ENCODE data around the gene PCIF1.

DNA sequence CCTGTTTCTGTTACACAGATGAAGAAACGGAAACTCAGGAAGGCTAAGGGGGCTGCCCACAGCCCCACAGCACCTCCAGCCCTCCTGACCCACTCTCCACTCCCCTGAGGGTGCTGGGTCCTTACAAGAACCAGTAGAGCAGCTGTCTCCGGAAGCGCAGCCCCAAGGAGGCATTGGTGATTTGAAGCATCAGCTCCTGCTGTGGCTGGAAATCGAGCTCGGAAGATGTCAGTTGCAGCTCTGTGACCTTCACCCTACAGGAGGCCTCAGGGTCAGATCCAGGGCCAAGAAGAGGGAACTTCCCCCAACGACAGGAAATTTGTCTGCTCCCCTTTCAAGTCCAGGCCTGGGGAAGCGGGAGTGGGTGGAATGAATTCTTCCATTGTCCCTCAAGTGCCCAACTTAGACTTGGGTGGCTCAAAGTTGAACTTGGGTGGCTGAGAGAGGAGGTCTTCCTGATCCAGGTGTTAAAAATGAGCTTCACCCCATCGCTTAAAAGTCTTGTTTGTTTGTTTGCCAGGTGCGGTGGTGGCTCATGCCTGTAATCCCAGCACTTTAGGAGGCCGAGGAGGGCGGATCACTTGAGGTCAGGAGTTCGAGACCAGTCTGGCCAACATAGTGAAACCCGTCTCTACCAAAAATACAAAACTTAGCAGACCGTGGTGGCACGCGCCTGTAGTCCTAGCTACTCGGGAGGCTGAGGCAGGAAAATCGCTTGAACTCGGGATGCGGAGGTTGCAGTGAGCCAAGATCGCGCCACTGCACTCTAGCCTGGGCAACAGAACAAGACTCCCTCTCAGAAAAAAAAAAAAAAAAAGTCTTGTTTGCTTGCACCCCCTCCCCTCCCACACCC, 24.4 kb upstream of the PCIF1 start:
- TF ChIP-seq POLR2A (IDR thresholded peaks at IDR 0.05) = no peak
- TF ChIP-seq, protein P1, sequence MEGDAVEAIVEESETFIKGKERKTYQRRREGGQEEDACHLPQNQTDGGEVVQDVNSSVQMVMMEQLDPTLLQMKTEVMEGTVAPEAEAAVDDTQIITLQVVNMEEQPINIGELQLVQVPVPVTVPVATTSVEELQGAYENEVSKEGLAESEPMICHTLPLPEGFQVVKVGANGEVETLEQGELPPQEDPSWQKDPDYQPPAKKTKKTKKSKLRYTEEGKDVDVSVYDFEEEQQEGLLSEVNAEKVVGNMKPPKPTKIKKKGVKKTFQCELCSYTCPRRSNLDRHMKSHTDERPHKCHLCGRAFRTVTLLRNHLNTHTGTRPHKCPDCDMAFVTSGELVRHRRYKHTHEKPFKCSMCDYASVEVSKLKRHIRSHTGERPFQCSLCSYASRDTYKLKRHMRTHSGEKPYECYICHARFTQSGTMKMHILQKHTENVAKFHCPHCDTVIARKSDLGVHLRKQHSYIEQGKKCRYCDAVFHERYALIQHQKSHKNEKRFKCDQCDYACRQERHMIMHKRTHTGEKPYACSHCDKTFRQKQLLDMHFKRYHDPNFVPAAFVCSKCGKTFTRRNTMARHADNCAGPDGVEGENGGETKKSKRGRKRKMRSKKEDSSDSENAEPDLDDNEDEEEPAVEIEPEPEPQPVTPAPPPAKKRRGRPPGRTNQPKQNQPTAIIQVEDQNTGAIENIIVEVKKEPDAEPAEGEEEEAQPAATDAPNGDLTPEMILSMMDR (IDR thresholded peaks at IDR 0.05) = no peak
